D721Med (cell line): ENCODE results near the gene ST6GALNAC3.

Experiments
- DNase-seq: peaks from one replicate; pipeline ENCODE4 v3.0.0; 2011; ENCODE audit warnings: low spot score; ENCODE audit not compliant: insufficient read length
- FAIRE-seq: peaks from 2 replicates; lab custom pipeline; 2011; peaks lifted over from hg19 to GRCh38; lab: Jason Lieb, UNC
- CTCF ChIP-seq: IDR thresholded peaks from 2 replicates; pipeline ENCODE4 v1.5.1; 2012; ENCODE audit warnings: mild to moderate bottlenecking, control low read depth; ENCODE audit not compliant: insufficient read depth; ENCODE audit errors: missing control alignments

The ST6GALNAC3 gene

DNA sequence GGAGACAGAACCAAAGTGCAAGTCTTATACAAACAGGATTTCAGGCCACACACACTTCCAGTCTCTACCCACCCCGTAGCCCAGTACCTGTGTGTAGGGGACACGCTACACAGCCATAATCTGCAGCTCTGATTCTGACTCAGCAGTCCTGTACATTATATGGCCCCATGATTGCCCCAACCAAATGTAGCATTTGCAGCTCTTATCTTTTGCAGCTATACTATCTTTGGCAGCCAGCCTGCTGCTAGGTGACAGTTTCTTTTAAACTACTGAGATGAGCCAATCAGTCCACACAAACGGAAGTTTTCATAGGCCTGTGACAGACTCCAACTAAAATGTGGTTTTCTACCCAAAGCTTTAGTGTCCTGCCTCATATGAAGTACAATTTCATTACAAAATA lies 533.2 kb downstream of the ST6GALNAC3 start:
- DNase-seq (no peak), FAIRE-seq (no peak)
- TF ChIP-seq CTCF, result no peak

GRCh38 chr1:76611770-76612445 lies 537.4 kb downstream of the ST6GALNAC3 start:
- no peak for TF ChIP-seq CTCF
- FAIRE-seq (no peak), DNase-seq (no peak)

GRCh38 chr1:76613886-76614285 lies 539.3 kb downstream of the ST6GALNAC3 start:
- FAIRE-seq (no peak), DNase-seq (no peak)
- TF ChIP-seq CTCF, result no peak

- no peak for TF ChIP-seq CTCF
- DNase-seq (no peak), FAIRE-seq (no peak)
These were observed 540.9 kb downstream of the ST6GALNAC3 start for GRCh38 chr1:76615253-76616035.

DNA sequence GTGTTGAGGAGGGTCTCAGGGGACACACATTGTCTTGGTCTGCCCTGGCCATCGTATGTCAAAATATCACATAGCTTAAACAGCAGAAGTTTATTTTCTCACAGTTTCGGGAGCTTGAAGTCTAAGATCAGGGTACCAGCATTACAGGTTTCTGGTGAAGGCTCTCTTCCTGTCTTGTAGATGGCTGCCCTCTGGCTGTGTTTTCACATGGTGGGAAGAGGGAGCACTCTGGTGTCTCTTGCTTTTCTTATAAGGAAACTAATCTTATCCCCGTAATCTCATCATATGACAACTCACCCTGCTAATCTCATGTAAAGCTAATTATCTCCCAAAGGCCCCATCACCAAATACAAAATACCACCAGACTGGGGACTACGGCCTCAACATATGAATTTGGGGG lies 545.8 kb downstream of the ST6GALNAC3 start:
- FAIRE-seq (peak; percentile 35), DNase-seq (no peak)

DNA sequence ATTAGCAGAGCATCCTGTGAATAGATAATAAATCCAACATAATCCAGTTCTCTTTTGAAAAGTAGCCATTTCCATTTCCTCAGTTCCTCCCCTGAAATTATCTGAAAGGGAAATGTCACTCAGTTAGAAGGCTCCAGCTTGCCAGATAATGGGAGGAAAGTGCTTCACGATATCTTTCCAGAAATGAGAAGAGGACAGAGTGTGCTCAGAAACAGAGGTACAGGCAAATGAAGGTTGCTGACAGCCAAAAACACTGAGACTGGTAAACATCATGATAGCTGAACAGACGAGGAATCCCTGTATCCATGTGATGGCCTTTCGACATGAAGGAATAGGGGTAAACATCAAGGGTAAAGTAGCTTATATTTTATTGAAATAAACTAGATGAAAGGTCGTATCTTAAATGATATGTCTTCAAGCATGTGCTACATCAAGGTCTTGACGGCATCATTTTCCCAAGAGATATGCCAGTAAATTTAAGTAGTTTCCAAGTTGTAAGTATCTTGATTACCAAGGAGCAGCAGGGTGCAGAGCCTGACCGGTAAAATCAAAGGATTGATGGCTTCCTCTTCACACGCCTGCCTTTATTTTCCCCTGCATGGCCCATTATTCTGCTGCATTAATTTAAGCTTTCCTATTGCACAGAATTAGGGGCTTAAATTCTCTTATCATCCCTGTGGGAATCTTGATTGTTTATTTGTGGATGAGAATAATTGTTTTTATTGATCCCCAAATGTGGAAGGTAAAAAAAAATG lies 548.4 kb downstream of the ST6GALNAC3 start:
- no peak for TF ChIP-seq CTCF
- DNase-seq (no peak), FAIRE-seq (no peak)

More for the DNA sequence above, 545.8 kb downstream of the ST6GALNAC3 start:
- peak; percentile 20 for TF ChIP-seq CTCF
